ENCODE results near the gene RIN3. TPM values are rescaled to one million over a fixed set of nuclear protein-coding genes. Genes with fewer than 3 reads are reported as not detected.
"Not testable (repeated sequence)": the region's sequence is repeated elsewhere in the genome, so short reads cannot be mapped to it uniquely, and the experiment has no call there.

RIN3 gene
- polyA plus RNA-seq, 4 donors = 5.1 to 8.0 (median 6.8) TPM

DNA sequence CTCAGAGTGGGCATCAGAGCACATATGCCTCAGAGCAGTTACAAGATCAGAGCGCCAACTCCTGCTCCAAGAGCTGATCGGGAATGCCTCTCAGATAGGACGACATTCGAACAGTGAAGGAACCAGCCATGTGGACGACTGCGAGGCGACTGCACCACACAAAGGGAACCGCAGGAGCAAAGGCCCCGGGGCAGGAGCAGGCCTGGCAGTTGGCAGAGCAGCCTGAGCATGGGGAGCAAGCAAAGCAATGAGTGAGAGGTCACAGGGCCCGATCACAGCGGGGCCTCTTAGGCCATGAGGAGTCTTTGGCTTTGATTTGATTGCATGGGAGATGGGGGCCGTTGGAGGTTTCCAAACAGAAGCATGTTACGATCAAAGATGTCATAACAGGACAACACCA is 144.6 kb downstream of the RIN3 start:
- no peak for DNase-seq (ENCODE audit: low read depth in 4 of 4, low spot score in 3 of 4)

DNA sequence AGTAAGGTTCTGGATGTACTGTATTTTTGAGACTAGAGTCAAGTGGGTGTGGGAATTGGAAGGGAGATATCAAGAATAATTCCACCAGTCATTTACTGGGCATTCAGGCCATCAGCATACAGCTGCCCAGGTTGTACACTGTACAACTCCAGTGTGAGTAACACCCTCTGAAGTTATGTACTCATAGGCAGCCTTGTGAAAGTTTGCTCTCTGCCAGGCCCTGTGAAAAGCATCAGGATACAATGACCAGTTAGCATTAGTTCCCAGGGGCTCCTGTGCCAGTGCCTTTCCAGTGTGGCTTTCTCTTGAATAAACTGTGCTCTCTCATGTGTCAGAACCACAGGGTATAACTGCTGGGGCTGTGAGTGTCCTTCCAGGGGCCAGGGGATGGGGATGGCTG is 145.1 kb downstream of the RIN3 start:
- DNase-seq (ENCODE audit: low read depth in 4 of 4, low spot score in 3 of 4) = no peak

DNA sequence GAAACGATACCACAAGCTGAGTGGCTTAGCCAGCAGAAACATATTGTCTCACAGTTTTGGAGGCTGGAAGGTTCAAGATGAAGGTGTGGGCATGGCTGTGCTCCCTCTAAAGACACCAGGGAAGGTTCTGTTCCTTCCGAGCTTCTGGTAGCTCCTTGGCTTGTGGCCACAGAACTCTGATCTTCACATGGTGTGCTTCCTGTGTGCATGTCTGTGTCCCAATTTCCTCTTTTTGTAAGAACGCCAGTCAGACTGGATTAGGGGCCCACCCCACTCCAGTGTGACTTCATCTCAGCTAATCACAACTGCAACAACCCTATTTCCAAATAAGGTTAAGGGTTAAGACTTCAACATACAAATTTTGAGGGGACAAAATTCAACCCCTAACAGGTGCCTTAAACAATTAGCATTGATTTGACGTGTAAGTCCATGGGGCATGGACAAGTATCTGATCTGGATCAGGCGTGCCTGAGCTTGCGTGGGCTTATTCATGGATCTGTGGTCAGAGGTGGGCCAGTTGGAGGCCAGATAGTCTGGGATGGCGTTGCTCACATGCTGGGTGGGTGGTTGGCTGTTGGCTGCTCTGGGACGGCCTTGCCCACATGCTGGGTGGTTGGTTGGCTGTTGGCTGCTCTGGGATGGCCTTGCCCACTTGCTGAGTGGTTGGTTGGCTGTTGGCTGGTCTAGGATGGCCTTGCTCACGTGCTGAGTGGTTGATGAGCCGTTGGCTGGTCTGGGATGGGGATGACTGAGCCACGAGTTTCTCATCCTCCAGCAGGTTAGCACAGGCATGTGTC is 146.4 kb downstream of the RIN3 start:
- DNase-seq (ENCODE audit: low read depth in 4 of 4, low spot score in 3 of 4) = no peak

DNA sequence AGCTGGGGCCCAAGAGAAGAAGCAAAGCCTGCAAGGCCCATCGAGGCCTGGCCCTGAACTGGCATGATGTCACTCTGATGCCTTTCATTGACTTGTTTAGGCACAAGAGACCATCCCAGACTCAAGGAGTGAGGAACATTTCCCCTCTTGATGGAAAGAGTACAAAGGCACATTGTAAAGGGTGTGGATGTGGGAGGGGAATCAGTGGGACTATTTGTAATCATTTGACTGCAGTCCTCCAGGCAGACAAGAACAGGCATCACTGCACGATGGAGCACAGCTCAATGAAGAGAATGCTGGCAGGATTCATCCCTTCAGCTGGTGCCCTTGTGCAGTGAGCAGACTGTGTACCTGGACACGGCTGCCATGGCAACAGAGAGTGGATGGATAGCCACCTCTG is 147.0 kb downstream of the RIN3 start:
- no peak for DNase-seq (ENCODE audit: low read depth in 4 of 4, low spot score in 3 of 4)

DNA sequence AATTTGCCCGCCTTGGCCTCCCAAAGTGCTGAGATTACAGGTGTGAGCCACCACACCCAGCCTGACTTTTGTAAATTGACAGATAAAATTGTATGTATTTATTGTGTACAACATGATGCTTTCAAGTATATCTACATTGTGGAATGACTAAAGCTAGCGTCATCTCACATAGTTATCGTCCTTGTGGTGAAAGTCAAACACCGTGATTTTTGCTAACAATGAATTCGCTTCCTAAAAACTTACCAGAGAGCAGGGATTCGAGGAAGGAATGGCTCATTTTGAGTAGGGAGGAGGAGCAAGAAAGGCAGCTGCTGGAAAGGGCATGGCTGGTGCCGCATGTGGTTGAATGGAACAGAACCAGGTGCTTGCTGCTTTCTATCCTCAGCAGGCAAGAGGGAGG is 149.5 kb downstream of the RIN3 start:
- DNase-seq (ENCODE audit: low read depth in 4 of 4, low spot score in 3 of 4) = no peak

DNA sequence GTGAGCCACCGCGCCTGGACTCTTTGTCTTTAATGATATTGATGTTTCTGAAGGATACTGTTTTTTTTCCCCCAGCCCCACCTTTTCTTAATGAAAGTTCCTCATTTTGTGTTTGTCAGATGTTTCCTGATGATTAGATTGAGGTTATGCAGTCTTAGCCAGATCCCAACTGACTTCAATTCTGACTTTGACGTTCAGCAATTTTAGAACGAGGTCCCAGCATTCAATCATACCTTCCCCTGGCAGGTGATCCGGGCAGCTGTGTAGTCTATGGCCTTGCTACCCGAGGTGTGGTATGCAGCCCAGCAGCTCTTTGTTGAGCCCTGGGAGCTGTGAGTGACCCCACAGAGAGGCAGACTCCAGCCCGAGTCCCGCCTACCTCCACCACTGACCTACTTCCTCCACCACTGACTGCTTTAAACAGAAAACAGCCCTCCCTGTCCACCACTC is 152.1 kb downstream of the RIN3 start:
- DNase-seq (ENCODE audit: low read depth in 4 of 4, low spot score in 3 of 4) = no peak

DNA sequence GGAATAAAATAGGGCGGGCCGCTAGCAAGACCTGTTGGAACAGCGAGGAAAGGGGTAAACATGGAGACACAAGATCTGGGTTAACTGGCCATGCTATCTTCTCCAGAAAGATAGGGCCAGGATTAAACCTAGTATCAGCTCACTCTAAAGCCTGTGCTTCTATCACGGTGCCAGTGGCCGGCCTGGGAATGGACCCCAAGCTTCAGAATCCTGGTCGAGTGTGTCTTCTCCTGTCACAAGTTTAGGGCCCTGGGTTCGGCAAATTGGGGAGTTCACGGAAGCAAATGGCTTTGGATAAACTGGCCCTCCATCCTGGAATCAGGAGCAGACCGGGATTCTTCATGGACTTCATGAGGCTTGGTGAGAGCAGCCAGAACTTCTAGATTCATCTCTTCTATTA is 152.7 kb downstream of the RIN3 start:
- no peak for DNase-seq (ENCODE audit: low read depth in 4 of 4, low spot score in 3 of 4)

DNA sequence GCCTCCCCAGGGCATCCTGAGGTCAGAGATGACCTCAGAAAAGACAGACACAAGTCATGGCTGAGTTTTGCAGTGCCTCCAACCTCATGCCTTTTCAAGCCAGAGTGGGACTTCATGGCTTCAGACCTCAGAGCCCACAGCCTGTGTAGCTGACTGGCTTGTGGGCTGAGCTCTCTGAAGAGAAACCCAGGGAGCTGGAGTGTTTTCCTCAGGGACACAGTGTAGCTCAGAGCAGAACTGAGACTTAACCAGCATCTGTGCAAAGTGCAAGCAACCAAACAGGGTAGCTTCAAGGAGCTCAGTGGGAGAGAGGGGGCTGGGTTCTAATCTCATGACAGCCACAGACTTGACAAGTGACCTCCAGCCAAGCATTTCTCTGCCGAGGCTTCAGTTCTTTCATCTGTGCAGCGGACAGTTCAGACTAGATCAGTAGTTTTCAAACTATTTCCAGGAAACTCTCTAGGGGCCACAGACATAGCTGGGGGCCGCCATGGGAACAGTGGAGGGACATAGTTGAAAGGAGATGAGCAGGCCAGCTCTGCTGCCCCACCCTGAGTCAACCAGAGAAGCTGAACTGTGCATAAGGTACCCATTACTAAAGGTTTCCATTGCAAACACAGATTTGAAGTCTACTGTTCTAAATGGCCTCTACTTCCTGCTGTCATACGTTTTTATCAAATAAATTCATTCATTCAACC is 154.8 kb downstream of the RIN3 start:
- DNase-seq (ENCODE audit: low read depth in 4 of 4, low spot score in 3 of 4) = no peak

DNA sequence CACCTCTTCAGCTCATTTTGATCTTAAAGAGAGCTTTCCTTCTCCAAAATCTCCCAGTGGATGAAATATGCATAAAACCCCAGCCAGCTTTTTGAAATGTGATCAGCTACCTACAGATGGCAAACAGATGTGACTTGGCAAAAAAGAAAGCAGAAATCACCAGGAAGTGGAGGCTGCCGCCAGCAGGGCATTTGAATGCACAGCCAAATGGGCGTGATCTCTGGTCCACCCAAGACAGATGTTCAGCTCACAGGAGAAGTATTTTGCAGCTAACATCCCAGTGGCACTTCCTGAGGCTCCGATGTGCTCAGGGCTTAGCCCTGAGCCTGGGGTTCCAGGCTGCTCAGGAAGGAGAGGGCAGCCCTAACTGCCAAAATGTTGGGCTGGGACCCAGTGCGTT is 156.6 kb downstream of the RIN3 start:
- no peak for DNase-seq (ENCODE audit: low read depth in 4 of 4, low spot score in 3 of 4)

DNA sequence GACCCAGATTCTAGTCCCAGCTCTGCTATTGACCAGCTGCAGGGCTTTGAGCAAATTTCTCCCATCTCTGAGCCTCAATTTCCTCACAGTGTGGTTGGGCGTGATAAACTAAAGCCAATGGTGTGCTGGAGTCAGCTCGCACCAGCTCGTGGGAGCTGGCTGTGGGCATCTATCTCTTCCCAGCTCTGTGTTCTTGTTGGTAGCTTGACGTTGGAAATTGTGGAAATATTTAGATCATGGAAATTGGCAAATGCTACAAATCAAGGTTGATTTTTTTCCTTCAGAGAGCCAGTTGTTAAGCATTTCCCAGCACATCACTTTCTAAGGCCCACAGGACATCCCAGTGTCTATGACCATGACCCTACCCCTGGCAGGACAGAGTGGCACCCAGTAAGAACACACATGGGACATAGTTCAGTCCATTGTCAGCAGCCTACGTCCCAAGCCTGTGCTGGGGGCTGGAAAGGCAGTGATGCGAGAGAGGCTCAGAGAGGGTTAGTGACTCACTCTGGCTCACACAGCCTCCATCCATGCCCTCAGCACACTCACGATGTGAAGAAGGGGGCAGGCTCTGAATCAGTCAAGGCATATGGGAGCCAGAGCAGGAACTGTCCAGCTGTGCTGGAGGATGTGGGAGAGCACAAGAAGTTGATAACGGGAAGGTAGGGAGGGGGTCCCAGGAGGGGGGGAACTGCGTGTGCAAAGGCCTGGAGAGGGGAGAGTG is 157.2 kb downstream of the RIN3 start:
- no peak for DNase-seq (ENCODE audit: low read depth in 4 of 4, low spot score in 3 of 4)

DNA sequence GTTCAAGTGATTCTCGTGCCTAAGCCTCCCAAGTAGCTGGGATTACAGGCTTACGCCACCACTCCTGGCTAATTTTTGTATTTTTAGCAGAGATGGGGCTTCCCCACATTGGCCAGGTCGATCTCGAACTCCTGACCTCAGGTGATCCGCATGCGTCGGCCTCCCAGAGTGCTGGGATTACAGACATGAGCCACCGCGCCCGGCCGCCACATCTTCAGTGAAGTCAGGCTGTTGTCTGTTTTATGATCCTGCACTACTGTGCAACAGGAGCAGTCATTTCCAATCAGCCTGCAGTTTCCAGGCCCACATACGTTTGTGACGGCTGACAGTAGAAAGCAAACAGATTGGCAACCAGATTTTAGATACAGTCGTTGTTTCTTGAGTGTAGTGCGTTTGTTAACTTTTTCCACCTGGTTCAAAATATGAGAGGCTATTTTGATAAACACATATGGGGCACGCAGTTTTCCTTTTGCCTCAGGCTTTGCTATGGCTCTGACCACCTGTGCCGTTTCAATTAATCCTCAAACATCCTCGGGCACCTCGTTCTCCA is 160.1 kb downstream of the RIN3 start:
- DNase-seq (ENCODE audit: low read depth in 4 of 4, low spot score in 3 of 4) = no peak

DNA sequence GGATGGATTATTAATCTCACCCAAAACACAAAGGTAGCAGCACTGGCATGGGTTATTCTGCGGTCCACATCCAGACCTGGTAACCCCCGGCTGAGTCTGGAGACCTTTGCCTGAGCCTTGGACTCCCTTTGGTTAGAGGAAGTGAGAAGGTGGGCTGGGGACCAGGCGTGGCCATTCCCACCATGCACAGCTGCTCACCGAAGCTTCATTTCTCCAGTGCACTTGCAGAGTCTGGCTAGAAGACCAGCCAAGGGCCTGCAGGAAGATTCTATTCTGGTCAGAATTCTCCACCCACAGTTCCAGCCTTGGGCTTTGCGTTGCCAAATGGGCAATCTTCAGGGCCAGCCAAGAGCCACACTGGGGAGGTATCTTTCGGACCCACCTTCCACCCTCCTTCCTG is 161.8 kb downstream of the RIN3 start:
- DNase-seq (ENCODE audit: low read depth in 4 of 4, low spot score in 3 of 4) = no peak

DNA sequence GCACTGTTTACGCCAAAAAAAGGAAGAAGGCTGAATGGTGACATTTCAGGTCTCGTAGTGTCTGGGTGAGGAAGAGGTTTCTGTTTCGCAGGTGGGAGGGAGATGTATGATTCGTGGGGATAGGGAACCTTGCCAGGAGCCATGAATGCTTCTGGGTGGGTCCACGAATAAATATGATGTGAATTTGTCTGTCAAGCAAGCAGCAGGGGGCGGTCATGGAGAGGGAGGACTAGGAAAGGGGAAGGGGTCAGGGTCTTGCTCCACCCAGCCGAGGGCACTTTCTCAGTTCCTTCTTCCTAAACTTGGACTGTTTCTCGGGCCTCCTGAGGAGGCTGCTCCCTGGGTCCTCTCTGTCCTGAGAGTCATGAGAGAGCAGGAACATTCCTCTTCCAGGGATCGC is 162.4 kb downstream of the RIN3 start:
- no peak for DNase-seq (ENCODE audit: low read depth in 4 of 4, low spot score in 3 of 4)

DNA sequence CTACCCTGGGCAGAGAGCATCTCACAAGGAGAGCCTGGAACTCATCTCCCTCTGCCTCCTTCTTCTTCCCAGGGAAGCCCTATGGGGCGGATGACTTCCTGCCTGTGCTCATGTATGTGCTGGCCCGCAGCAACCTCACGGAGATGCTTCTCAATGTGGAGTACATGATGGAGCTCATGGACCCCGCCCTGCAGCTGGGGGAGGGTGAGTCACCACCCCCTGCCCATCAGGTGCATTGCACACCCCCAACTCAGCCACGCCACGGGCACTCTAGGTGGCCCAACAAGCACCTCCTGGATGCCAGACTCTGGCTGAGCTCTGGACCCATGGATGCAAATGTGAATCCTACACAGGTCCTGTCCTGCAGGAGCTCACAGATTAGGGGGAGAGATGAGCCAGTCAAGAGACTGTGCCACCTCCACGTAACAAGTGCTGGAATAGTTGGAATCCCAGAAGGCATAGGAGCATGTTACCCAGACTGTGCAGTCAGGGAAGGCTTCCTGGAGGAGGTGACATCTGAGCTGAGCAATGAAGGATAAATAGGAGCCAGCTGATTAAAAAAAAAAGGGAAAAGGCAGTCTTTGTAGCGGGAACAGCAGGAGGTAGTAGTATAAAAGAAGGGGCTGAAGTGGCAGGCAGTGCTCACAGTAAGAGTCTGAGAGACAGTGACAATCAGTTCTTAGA is 163.0 kb downstream of the RIN3 start:
- DNase-seq (ENCODE audit: low read depth in 4 of 4, low spot score in 3 of 4) = no peak

DNA sequence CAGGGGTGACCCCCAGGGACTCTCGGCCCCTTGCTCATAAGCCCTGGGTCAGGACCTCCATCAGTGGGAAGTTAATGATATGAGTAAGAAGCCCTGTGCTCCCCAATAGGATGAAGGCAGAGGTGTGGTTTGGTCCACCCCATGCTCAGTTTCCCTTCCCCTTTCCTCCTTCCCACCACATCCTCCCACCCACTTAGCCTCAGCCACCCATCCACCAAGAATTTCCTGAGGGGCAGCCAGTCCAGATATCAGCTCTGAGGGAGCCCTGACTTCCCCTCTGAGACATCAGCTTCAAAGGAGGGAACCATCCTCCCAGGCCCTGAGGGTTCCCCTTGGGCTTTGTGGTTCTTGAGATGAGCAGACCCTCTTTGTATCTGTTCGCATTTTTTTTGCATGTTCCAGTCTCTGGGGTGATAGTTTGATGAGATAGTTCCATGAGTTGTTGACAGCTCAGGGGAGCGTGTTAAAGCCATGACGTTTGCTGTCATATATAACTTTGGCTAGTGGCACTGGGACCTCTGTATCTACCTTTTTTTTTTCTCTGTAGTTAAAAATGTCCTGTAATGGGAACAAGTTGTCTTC is 163.6 kb downstream of the RIN3 start:
- no peak for DNase-seq (ENCODE audit: low read depth in 4 of 4, low spot score in 3 of 4)

DNA sequence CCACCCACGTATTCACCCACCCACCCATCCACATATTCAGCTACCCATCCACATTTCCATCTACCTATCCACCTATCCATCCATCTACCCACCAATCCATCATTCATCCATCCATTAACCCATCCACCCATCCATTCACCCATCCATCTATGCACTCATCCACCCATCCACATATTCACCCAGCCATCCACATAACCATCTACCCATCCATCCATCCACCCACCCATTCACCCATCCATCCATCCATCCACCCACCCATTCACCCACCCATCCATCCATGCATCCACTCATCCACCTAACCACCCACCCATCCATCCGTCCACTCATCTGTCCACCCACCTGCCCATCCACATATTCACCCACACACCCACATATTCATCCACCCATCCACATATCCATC is 164.4 kb downstream of the RIN3 start:
- DNase-seq (ENCODE audit: low read depth in 4 of 4, low spot score in 3 of 4) = no peak

DNA sequence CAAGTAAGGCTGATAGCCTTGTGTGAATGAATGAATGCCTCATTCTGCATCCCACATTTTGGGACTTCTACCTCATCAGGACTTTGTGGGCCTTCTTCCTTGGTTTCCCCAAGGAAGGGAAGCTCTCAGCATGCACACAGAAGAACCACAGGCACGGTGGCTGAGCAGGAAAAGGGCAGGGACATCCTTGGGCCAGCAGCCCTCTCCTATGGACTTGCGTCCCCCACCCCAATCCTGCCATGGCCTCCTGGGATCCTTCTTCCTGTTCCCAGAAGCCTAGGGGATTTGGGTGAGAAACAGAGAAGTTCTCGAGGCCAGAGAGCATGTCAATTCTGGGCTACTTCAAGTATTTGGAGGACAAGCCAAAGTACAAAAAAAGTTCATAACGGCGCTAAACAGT is 165.2 kb downstream of the RIN3 start:
- DNase-seq (ENCODE audit: low read depth in 4 of 4, low spot score in 3 of 4) = no peak

DNA sequence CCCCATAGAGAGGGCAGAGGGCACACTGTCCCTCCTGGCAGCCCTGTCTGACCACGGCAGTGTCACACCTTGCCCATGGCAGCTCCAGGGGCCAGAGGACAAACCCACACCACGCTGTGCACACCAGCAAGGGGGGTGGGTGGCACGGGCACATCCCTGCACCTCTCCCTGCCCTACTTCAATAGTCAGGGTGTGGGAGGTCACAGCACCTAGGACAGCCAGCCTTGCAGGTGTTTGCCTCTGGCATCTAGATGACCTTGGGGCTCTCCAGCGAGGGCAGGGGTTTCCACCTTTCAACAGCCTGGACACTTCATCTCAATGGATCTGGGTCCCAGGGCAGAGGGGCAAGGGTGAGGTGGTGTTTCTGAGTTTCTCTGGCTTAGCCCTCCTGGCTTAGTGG is 165.7 kb downstream of the RIN3 start:
- no peak for DNase-seq (ENCODE audit: low read depth in 4 of 4, low spot score in 3 of 4)

DNA sequence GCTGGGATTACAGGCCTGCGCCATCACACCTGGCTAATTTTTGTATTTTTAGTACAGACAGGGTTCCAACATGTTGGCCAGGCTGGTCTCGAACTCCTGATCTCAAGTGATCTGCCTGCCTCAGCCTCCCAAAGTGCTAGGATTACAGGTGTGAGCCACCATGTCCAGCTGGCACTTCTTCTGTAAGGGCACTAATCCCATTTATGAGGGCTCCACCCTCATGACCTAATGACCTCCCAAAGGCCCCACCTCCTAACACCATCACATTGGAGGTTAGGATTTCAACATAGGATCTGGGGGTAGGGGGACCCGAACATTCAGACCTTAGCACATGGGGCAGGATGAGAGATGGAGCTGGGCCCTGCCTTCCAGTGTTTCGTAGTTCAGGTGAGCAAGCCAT is 166.7 kb downstream of the RIN3 start:
- DNase-seq (ENCODE audit: low read depth in 4 of 4, low spot score in 3 of 4) = not testable (repeated sequence)

Data from left renal pelvis (tissue), 4 donors.